HEK293T (cell line): ENCODE data around the gene FAM78B.

ENCODE experiments used
- ELF4 ChIP-seq: fragments of 450-650 bp; IDR thresholded peaks from 2 replicates; pipeline ENCODE4 v1.6.1; 2017; ENCODE audit warnings: antibody characterized with exemption
- FOXM1 ChIP-seq: fragments of 450-650 bp; IDR thresholded peaks from 2 replicates; pipeline ENCODE4 v1.6.1; 2017; ENCODE audit warnings: mild to moderate bottlenecking, borderline replicate concordance
- L3MBTL2 ChIP-seq: fragments of 450-650 bp; conservative IDR thresholded peaks from 2 replicates; pipeline ENCODE4 v1.6.1; 2016; ENCODE audit warnings: mild to moderate bottlenecking
- NFRKB ChIP-seq: fragments of 450-650 bp; IDR thresholded peaks from 2 replicates; pipeline ENCODE4 v1.6.1; 2016; ENCODE audit warnings: mild to moderate bottlenecking, moderate library complexity
- TF ChIP-seq, protein P1 (sequence below): fragments of 450-650 bp; IDR thresholded peaks from 2 replicates; pipeline ENCODE4 v1.6.1; 2016

DNA sequence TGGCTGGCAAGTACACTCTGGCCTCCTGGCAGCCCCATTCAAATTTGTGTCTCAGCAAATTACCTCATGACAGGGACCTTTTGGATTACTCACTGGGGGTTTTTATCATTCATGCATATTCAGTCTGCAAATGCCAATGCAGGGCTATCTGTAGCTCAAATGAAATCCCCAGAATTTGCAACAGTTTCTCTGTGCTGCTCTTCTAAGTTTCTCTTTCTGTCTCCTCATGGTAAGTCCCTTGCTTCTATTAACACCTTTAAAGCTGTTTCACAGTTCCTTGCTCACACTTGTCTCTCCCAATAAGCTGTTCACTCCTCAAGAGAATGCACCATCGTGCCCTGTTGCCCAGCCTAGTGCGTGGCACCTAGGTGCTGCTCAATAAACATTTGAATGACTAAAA is 3.3 kb upstream of the FAM78B start:
- no peak for TF ChIP-seq L3MBTL2
- no peak for TF ChIP-seq FOXM1
- TF ChIP-seq NFRKB: no peak
- TF ChIP-seq, protein P1, sequence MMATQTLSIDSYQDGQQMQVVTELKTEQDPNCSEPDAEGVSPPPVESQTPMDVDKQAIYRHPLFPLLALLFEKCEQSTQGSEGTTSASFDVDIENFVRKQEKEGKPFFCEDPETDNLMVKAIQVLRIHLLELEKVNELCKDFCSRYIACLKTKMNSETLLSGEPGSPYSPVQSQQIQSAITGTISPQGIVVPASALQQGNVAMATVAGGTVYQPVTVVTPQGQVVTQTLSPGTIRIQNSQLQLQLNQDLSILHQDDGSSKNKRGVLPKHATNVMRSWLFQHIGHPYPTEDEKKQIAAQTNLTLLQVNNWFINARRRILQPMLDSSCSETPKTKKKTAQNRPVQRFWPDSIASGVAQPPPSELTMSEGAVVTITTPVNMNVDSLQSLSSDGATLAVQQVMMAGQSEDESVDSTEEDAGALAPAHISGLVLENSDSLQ: no peak
- no peak for TF ChIP-seq ELF4
